ENCODE results near the gene DDHD1.

- TF ChIP-seq POLR2A (IDR thresholded peaks at IDR 0.05) = no peak
- TF ChIP-seq, protein P1, sequence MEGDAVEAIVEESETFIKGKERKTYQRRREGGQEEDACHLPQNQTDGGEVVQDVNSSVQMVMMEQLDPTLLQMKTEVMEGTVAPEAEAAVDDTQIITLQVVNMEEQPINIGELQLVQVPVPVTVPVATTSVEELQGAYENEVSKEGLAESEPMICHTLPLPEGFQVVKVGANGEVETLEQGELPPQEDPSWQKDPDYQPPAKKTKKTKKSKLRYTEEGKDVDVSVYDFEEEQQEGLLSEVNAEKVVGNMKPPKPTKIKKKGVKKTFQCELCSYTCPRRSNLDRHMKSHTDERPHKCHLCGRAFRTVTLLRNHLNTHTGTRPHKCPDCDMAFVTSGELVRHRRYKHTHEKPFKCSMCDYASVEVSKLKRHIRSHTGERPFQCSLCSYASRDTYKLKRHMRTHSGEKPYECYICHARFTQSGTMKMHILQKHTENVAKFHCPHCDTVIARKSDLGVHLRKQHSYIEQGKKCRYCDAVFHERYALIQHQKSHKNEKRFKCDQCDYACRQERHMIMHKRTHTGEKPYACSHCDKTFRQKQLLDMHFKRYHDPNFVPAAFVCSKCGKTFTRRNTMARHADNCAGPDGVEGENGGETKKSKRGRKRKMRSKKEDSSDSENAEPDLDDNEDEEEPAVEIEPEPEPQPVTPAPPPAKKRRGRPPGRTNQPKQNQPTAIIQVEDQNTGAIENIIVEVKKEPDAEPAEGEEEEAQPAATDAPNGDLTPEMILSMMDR (IDR thresholded peaks at IDR 0.05) = no peak
Observed at GRCh38 chr14:53175375-53175774, 22.3 kb upstream of the DDHD1 start.

Measured in lower leg skin (tissue), 3 donors.